GM12874 (cell line): ENCODE measurements around the gene RNU1-4.
"Not testable (repeated sequence)": the region's sequence is repeated elsewhere in the genome, so short reads cannot be mapped to it uniquely, and the experiment has no call there.

ENCODE experiments used
- TF ChIP-seq, protein P1 (sequence below): IDR thresholded peaks from 2 replicates; pipeline ENCODE4 v1.5.1; 2011; ENCODE audit warnings: low read depth, mild to moderate bottlenecking, control low read depth, low read length, moderate library complexity; ENCODE audit not compliant: insufficient read depth

RNU1-4 gene

DNA sequence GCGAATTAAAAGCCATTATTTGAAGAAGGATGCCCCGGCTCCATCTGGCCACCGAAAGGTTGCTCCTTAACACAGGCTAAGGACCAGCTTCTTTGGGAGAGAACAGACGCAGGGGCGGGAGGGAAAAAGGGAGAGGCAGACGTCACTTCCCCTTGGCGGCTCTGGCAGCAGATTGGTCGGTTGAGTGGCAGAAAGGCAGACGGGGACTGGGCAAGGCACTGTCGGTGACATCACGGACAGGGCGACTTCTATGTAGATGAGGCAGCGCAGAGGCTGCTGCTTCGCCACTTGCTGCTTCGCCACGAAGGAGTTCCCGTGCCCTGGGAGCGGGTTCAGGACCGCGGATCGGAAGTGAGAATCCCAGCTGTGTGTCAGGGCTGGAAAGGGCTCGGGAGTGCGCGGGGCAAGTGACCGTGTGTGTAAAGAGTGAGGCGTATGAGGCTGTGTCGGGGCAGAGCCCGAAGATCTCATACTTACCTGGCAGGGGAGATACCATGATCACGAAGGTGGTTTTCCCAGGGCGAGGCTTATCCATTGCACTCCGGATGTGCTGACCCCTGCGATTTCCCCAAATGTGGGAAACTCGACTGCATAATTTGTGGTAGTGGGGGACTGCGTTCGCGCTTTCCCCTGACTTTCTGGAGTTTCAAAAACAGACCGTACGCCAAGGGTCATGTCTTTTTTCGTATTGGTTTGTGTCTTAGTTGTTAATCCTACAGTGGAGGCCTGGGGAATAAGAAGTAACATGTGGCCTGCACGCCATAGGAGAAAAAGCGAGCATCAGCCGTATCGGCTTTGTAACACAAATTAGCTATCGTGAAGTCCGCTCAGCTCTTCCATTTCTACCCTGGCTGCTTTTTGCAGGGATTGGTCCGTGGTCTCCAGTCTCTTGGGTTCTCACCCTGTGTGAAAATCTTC is at the start of gene RNU1-4:
Gene RNU1-4, plus strand, starts transcription at position 470 of the 918 bp plus-strand sequence.
- TF ChIP-seq, protein P1, sequence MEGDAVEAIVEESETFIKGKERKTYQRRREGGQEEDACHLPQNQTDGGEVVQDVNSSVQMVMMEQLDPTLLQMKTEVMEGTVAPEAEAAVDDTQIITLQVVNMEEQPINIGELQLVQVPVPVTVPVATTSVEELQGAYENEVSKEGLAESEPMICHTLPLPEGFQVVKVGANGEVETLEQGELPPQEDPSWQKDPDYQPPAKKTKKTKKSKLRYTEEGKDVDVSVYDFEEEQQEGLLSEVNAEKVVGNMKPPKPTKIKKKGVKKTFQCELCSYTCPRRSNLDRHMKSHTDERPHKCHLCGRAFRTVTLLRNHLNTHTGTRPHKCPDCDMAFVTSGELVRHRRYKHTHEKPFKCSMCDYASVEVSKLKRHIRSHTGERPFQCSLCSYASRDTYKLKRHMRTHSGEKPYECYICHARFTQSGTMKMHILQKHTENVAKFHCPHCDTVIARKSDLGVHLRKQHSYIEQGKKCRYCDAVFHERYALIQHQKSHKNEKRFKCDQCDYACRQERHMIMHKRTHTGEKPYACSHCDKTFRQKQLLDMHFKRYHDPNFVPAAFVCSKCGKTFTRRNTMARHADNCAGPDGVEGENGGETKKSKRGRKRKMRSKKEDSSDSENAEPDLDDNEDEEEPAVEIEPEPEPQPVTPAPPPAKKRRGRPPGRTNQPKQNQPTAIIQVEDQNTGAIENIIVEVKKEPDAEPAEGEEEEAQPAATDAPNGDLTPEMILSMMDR = not testable (repeated sequence)

DNA sequence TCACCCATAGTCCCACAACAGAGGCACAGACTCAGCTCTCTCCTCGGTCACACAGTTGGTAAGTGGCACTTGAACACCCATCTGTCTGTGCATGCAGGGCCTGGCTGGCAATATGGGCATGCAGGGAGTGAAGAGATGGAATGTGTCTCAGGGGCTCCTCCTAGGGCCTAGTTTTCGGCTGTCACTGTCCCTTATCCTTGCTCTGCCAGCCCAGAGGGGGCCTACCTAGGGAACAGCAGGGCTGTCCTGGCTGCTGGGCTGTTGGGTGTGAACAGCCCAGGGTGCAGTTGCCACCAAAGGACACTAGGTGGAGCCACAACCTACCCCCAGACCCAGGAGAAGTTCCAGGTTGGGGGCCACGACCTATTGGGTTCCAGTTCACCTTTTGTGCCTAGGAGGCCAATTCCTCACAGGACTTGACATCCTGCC is 30.6 kb upstream of the RNU1-4 start:
- TF ChIP-seq, protein P1 = 0 out of 2 replicates have a peak, but pooled peaks have one; percentile 1

DNA sequence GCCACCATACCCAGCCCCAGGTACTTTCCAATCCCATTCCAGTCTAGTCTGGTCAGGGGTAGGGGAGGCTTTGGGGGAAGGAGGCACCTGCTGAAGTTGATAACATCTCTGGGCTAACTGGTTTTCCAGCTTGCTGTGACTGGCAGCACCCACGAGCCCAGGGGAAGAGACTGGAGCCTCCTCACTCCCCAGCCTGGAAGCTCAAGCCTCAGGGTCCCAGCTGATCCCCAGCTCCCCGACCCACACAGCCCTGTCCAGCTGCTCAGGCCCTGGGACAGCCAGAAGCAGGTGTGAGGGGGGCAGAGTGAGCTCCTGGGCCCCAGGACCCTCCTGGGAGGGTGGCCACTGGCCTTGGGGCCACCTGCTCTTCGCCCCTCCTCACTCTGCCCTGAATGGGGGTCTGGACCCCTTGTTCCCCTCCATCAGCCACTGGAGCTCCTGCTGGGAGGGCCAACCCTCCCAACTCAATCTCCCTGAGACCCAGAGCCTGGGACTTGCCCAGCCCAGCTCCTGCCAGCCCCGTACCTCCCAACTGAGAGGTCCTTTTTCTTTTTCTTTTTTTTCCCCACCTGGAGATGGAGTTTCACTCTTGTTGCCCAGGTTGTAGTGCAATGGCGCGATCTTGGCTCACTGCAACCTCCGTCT is 23.5 kb upstream of the RNU1-4 start:
- TF ChIP-seq, protein P1 = no peak

DNA sequence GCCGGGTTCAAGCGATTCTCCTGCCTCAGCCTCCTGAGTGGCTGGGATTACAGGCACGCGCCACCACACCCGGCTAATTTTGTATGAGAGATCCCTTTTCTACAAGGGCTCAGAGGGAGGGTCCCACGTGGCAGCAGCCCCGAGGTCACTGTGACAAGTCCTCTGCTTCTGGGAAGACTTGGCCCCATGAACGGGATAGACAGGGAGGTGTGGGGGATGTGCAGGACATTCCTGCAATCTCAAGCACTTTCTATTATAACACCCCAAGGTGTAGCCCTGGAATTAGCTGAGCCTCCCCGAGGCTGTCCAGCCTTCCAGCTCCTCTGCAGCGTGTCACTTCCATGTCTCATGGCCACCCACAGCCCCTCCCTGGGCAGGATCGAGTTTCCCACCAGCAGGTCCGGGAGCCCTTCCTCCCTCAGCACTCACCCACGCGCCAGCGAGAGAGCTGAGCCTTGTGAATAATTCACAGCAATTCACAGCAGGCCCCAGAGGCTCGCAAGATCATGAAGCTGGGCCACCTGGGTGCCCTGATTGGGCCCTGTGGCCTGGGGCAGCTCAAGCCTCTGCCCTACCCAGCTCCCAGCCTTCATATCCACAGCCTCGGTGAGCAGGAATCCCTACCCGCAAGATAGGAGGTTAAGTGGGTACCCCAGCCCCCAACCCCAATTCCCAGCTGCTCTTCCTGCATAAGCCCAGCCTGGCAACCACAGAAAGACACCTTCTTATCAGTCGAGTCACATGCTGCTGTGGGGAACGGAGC is 22.8 kb upstream of the RNU1-4 start:
- TF ChIP-seq, protein P1 = no peak

DNA sequence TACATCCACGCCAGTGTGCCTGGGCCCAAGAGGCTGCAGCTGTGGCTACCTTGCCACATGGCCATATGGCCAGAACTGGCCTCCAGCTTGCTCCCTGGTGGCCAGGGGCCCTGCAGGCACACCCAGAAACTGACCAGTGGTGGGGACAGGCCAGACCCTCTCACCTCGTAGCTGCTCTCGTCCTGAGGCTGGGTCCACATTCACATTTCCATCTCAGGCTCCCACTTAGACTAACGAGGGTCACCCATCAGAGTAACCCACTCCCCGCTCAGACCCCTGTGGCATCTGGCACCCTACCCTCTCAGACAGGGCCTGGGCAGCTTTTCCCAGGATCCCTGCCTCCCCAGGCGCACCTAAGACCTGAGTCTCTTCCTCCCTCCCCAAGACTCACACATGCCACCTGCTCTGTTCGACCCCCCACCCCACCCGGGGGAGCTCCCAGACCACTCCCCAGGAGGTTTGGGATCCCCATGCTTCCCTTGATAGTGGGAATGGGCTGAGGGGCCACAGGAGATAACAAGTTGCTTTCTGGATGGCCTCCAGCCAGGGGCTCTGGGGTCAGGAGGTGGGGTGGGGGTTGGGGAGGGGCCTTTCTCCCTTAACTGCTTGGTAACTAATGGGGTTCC is 21.3 kb upstream of the RNU1-4 start:
- TF ChIP-seq, protein P1 = no peak

DNA sequence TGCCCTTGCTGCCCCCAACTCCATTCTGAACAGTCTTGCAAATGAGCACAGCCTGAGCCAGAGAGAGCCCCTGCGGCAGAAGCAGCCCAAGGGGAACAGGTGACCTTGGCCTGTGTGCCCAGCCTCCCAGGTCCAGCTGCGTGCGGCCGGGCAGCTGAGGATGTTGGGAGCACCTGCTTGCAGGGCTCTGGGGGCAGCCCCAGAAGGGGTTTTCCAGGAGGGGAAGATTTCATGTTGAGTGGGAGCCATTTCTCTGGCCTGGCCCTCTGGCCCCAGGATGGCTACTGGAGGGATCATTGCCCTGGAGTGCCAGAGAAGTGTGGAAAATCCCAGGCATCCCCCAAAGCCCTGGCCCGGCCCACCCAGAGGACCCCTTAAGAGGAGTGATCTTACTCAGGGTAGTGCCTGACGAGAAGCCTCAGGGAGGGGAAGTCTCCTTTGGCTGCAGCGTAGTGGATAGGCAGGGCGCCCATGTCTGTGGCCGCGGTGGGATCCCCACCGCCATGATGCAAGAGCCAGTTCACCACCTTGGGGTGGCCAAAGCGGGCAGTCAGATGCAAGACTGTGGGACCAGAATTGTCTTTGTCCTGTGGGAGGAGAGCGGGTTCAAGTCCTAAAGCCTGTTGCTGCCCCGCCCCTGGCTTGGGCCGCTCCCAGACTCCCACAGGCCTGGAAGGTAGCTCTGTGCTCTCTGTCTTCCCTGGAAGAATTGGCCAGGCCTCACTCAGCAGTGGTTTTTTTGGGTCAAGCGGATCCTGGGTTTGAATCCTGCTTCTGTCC is 20.6 kb upstream of the RNU1-4 start:
- TF ChIP-seq, protein P1 = no peak
